ENCODE measurements around the gene FNDC5.

FNDC5 gene

GRCh38 chr1:32818804-32819541 is 51.7 kb downstream of the FNDC5 start:
- in situ Hi-C loops (cut with MboI; ENCODE audit: low sequenced_read_pairs), result no loop called here

- in situ Hi-C loops (cut with MboI; ENCODE audit: low sequenced_read_pairs), result no loop called here
Observed at GRCh38 chr1:32817815-32818786, 52.6 kb downstream of the FNDC5 start.

- in situ Hi-C loops (cut with MboI; ENCODE audit: low sequenced_read_pairs), result no loop called here
Observed at GRCh38 chr1:32817159-32817814, 53.4 kb downstream of the FNDC5 start, which contains the start of the genes S100PBP and YARS1. TSS of gene S100PBP (plus strand) at chr1:32817653. CDS start at chr1:32826100, 8,447 bp downstream. TSS of gene YARS1 (minus strand) at chr1:32817358. CDS start at chr1:32817244, 114 bp downstream.

- in situ Hi-C loops (cut with MboI; ENCODE audit: low sequenced_read_pairs), result no loop called here
Observed at GRCh38 chr1:32816676-32817158, 54.0 kb downstream of the FNDC5 start.

- in situ Hi-C loops (cut with MboI; ENCODE audit: low sequenced_read_pairs), result no loop called here
Observed at GRCh38 chr1:32813941-32814739, 56.6 kb downstream of the FNDC5 start.
